ENCODE results near the gene SLC26A3. TPM values are rescaled to one million over a fixed set of nuclear protein-coding genes. Genes with fewer than 3 reads are reported as not detected.

Gene SLC26A3
- total RNA-seq, 1 experiment from 2014 or later = not detected

DNA sequence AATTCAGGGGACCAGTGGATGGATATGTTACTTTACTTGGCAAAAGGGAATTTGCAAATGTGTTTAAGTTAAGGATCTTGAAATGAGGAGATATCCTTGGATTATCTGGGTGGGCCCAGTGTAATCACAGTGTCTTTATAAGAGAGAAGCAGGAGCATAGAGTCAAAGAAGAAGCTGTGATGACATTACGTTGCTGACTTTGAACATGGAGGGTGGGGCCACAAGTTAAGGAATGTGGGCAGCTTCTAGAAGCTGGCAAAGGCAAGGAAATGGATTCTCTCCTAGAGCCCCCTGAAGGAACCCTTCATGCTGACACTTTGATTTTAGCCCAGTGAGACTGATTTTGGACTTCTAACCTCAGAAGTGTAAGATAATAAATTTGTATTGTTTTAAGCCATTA lies 21.8 kb upstream of the SLC26A3 start:
- H3K9me3 Mint-ChIP-seq = peaks cover under 1 to 2% of the 10 kb centered on the region in 2 experiments; a peak in 3 of 5 replicates
- no peak overlapping the region for H2AK5ac ChIP-seq (ENCODE audit: insufficient read length, low read length)
- H3K79me1 ChIP-seq (ENCODE audit: insufficient read depth, low read depth, low read length, poor library complexity, severe bottlenecking) = no peaks in the 10 kb centered on the region
- no peak overlapping the region for H3K4me3 Mint-ChIP-seq
- no peaks in the 10 kb centered on the region; the same call in none of the 2 replicates for H3K27me3 Mint-ChIP-seq (ENCODE audit: low read depth)
- no peak overlapping the region for H3K9ac ChIP-seq (ENCODE audit: extremely low read depth, insufficient read length, low read length)
- H2BK120ac ChIP-seq (ENCODE audit: low read depth, low read length, poor library complexity, severe bottlenecking) = no peak overlapping the region
- no peak overlapping the region for H4K91ac ChIP-seq (ENCODE audit: insufficient read length, low read depth, low read length)
- TF ChIP-seq, protein P1, sequence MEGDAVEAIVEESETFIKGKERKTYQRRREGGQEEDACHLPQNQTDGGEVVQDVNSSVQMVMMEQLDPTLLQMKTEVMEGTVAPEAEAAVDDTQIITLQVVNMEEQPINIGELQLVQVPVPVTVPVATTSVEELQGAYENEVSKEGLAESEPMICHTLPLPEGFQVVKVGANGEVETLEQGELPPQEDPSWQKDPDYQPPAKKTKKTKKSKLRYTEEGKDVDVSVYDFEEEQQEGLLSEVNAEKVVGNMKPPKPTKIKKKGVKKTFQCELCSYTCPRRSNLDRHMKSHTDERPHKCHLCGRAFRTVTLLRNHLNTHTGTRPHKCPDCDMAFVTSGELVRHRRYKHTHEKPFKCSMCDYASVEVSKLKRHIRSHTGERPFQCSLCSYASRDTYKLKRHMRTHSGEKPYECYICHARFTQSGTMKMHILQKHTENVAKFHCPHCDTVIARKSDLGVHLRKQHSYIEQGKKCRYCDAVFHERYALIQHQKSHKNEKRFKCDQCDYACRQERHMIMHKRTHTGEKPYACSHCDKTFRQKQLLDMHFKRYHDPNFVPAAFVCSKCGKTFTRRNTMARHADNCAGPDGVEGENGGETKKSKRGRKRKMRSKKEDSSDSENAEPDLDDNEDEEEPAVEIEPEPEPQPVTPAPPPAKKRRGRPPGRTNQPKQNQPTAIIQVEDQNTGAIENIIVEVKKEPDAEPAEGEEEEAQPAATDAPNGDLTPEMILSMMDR (conservative IDR thresholded peaks at IDR 0.05) = no peak
- H2AFZ ChIP-seq (ENCODE audit: low read length) = no peak overlapping the region
- no peak overlapping the region for H3K56ac ChIP-seq (ENCODE audit: insufficient read length, low read depth, low read length)
- no peaks in the 10 kb centered on the region for H3K4me1 Mint-ChIP-seq
- no peak overlapping the region for H3K18ac ChIP-seq (ENCODE audit: insufficient read length, low read depth, low read length)
- H3K23ac ChIP-seq (ENCODE audit: insufficient read length, low read depth, low read length) = no peak overlapping the region
- no peak overlapping the region for H2BK20ac ChIP-seq (ENCODE audit: low read depth, low read length, poor library complexity, severe bottlenecking)
- no peak overlapping the region for H2BK15ac ChIP-seq (ENCODE audit: low read depth, low read length)
- WGBS (ENCODE audit: extremely low coverage, insufficient read length, low lambda C conversion rate) = no CpG with 5 or more reads among the region's 1 CpG
- H3T11ph ChIP-seq (ENCODE audit: low read length) = no peak overlapping the region
- H3K9me3 ChIP-seq (ENCODE audit: control insufficient read depth, low read depth, low read length) = no peaks in the 10 kb centered on the region
- H3K27ac ChIP-seq (ENCODE audit: insufficient read length, low read depth, low read length) = no peak overlapping the region
- H3K4me1 ChIP-seq (ENCODE audit: insufficient read depth, low read length) = no peaks in the 10 kb centered on the region
- no peaks in the 10 kb centered on the region for H3K27me3 ChIP-seq (ENCODE audit: insufficient read depth, low read length)
- no peak overlapping the region for H2BK5ac ChIP-seq (ENCODE audit: insufficient read length, low read length)
- no peak for DNase-seq
- no peak overlapping the region for H3K4me2 ChIP-seq (ENCODE audit: insufficient read depth, insufficient read length, low read length)
- H3K14ac ChIP-seq (ENCODE audit: insufficient read depth, low read length) = no peak overlapping the region
- no peak overlapping the region for H3K27ac Mint-ChIP-seq
- no peak overlapping the region for H2BK12ac ChIP-seq (ENCODE audit: insufficient read length, low read depth, low read length)
- no peaks in the 10 kb centered on the region for H3K79me2 ChIP-seq (ENCODE audit: insufficient read depth, low read length)
- no peak overlapping the region for H4K8ac ChIP-seq (replicated peaks; ENCODE audit: insufficient read length, low read depth, low read length)
- no peaks in the 10 kb centered on the region for H3K23me2 ChIP-seq (ENCODE audit: insufficient read length, low read depth, low read length, poor library complexity, severe bottlenecking)
- H3K36me3 Mint-ChIP-seq (ENCODE audit: insufficient read depth in 1 of 3, low read depth in 3 of 3) = no peaks in the 10 kb centered on the region
- H4K20me1 ChIP-seq (ENCODE audit: control insufficient read depth, insufficient read depth, insufficient read length) = no peaks in the 10 kb centered on the region
- no peak overlapping the region for H3K4ac ChIP-seq (ENCODE audit: low read depth, low read length)
- H4K5ac ChIP-seq (ENCODE audit: insufficient read length, low read depth, low read length) = no peak overlapping the region

Data from H9 (cell line).